IMR-90 (cell line): Measurements from ENCODE around the gene GLI1.

Source experiments
- CHD1 ChIP-seq: IDR thresholded peaks from 2 replicates; pipeline ENCODE4 v1.6.1; 2012; ENCODE audit warnings: low read depth, low read length, improper control_type of control experiment
- ELK1 ChIP-seq: fragments of 150-350 bp; IDR thresholded peaks from 2 replicates; pipeline ENCODE4 v1.6.1; 2016; ENCODE audit warnings: low read depth, mild to moderate bottlenecking, low read length, moderate library complexity, borderline replicate concordance
- FOS ChIP-seq: fragments of 150-350 bp; IDR thresholded peaks from 2 replicates; pipeline ENCODE4 v1.6.1; 2016; ENCODE audit warnings: low read depth, low read length
- MXI1 ChIP-seq: IDR thresholded peaks from 2 replicates; pipeline ENCODE4 v1.6.1; 2012; ENCODE audit warnings: low read depth, mild to moderate bottlenecking, low read length, moderate library complexity, borderline replicate concordance
- POLR2A ChIP-seq: IDR thresholded peaks from 2 replicates; pipeline ENCODE4 v1.6.1; 2012; ENCODE audit warnings: mild to moderate bottlenecking, low read depth, low read length
- RAD21 ChIP-seq: IDR thresholded peaks from 2 replicates; pipeline ENCODE4 v1.6.1; 2012; ENCODE audit warnings: low read length, improper control_type of control experiment
- RCOR1 ChIP-seq: IDR thresholded peaks from 2 replicates; pipeline ENCODE4 v1.6.1; 2012; ENCODE audit warnings: mild to moderate bottlenecking, low read length, improper control_type of control experiment; ENCODE audit not compliant: insufficient replicate concordance
- RFX5 ChIP-seq: IDR thresholded peaks from 2 replicates; pipeline ENCODE4 v1.8.0; 2012; ENCODE audit warnings: low read depth, mild to moderate bottlenecking, low read length, moderate library complexity
- SMC3 ChIP-seq: fragments of 150-350 bp; IDR thresholded peaks from 2 replicates; pipeline ENCODE4 v1.6.1; 2016; ENCODE audit warnings: low read depth, mild to moderate bottlenecking, antibody characterized with exemption, low read length, moderate library complexity
- TF ChIP-seq, protein P1 (sequence below): conservative IDR thresholded peaks from 2 replicates; pipeline ENCODE4 v1.5.1; 2012; ENCODE audit warnings: mild to moderate bottlenecking, low read depth, low read length, improper control_type of control experiment

DNA sequence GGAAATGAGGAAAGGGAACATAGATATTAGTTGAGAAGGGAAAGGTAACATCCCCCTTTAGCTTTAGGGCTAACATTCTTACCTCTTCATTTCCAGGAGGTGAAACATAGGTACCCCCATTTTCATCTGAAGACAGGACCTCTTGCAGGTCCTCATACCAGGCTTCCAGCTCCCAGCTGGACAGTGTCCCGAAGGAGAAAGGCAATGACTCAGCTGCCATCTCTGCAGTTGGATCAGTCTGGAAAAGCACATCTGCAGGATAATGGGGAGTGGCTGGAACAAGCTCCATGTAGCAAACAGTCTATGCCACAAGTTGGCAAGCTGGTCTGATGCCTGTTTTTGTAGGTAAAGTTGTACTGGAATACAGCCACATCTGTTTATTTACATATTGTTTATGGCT, 57.6 kb downstream of the GLI1 start:
- TF ChIP-seq, protein P1, sequence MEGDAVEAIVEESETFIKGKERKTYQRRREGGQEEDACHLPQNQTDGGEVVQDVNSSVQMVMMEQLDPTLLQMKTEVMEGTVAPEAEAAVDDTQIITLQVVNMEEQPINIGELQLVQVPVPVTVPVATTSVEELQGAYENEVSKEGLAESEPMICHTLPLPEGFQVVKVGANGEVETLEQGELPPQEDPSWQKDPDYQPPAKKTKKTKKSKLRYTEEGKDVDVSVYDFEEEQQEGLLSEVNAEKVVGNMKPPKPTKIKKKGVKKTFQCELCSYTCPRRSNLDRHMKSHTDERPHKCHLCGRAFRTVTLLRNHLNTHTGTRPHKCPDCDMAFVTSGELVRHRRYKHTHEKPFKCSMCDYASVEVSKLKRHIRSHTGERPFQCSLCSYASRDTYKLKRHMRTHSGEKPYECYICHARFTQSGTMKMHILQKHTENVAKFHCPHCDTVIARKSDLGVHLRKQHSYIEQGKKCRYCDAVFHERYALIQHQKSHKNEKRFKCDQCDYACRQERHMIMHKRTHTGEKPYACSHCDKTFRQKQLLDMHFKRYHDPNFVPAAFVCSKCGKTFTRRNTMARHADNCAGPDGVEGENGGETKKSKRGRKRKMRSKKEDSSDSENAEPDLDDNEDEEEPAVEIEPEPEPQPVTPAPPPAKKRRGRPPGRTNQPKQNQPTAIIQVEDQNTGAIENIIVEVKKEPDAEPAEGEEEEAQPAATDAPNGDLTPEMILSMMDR, result no peak
- TF ChIP-seq POLR2A (peak; percentile 31; the same call in 1 of the 2 replicates), RAD21 (no peak), SMC3 (no peak), RFX5 (no peak), MXI1 (no peak), ELK1 (no peak), CHD1 (no peak), RCOR1 (no peak), FOS (no peak)
